Lower leg skin (tissue), 4 donors: ENCODE data around the gene MYH8. TPM values are rescaled to one million over a fixed set of nuclear protein-coding genes. Genes with fewer than 3 reads are reported as not detected.

Experiments used
- DNase-seq, 2 donors: peaks; one replicate each; pipeline ENCODE4 v3.0.0-alpha.2; 2019; ENCODE audit warnings: low spot score in 2 of 2
- H3K4me3 ChIP-seq: fragments of 200-600 bp; sonication (generic); 2 replicates; pipeline ENCODE4 v1.5.1; 2017; ENCODE audit warnings: mild to moderate bottlenecking, low read depth; ENCODE audit not compliant: poor library complexity, severe bottlenecking
- POLR2A ChIP-seq, 2 donors: fragments of 450-650 bp; IDR thresholded peaks; one replicate each; pipeline ENCODE4 v1.6.1; 2016 to 2017; ENCODE audit warnings: antibody characterized with exemption in 2 of 2, mild to moderate bottlenecking in 1 of 2, moderate library complexity in 1 of 2
- WGBS, 2 donors: methylation state at CpG; one replicate each; pipeline ENCODE4 v1.1.5; 2018; 5-methylcytosine and 5-hydroxymethylcytosine counted together
- intact Hi-C: fragments of 100-400 bp; cut with DNase I; formaldehyde crosslinking; loops from one replicate; pipeline ENCODE4 v1.15.0; 2023; ENCODE audit warnings: low total_unique reads
- total RNA-seq, 4 donors: library from RNA; depleted of rRNA; stranded (reverse); fragments of >200 nt; gene quantifications; one replicate each; pipeline ENCODE4 v1.1.0, GENCODE V29; 2016
- TF ChIP-seq, protein P1 (sequence below), 3 donors: fragments of 450-650 bp; IDR thresholded peaks; one replicate each; pipeline ENCODE4 v1.5.1; 2016; ENCODE audit warnings: antibody characterized with exemption in 3 of 3, mild to moderate bottlenecking in 3 of 3, moderate library complexity in 2 of 3

MYH8 gene
- total RNA-seq, 4 donors from 2014 or later, result not detected

DNA sequence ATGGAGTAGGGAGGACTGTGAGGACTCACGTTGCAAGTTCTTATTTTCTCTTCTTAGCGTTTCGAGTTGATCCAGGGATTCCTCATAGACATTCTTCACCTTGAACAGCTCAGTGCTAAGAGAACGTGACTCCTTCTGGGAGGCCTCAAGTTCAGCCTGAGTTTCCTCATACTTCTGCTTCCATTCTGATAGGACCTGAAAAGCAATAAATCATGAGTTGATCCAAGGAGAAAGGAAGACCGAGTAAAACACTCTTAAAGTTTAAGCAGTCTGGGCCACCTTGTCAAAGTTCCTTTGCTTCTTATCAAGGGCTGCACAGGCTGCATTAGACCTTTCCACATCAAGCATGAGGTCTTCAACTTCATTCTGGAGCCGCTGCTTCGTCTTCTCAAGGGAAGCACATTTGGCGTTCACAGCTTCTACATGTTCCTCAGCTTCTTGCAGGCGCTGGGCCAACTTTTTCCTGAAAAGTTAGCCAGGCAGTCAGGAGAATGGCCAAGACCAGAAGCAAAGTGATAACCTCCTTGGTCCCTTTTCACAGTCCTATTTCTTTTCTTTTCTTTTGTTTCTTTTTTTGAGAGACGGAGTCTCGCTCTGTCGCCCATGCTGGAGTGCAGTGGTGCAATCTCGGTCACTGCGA lies 25.1 kb downstream of the MYH8 start:
- TF ChIP-seq, protein P1, sequence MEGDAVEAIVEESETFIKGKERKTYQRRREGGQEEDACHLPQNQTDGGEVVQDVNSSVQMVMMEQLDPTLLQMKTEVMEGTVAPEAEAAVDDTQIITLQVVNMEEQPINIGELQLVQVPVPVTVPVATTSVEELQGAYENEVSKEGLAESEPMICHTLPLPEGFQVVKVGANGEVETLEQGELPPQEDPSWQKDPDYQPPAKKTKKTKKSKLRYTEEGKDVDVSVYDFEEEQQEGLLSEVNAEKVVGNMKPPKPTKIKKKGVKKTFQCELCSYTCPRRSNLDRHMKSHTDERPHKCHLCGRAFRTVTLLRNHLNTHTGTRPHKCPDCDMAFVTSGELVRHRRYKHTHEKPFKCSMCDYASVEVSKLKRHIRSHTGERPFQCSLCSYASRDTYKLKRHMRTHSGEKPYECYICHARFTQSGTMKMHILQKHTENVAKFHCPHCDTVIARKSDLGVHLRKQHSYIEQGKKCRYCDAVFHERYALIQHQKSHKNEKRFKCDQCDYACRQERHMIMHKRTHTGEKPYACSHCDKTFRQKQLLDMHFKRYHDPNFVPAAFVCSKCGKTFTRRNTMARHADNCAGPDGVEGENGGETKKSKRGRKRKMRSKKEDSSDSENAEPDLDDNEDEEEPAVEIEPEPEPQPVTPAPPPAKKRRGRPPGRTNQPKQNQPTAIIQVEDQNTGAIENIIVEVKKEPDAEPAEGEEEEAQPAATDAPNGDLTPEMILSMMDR (IDR thresholded peaks at IDR 0.05), result no peak
- TF ChIP-seq POLR2A (IDR thresholded peaks at IDR 0.05), result no peak
- intact Hi-C loops, result no loop called here
- DNase-seq, result no peak
- 71 to 78% methylated on average over 14 of the region's 14 CpGs for WGBS, 2 donors
- H3K4me3 ChIP-seq, result no peak overlapping the region

DNA sequence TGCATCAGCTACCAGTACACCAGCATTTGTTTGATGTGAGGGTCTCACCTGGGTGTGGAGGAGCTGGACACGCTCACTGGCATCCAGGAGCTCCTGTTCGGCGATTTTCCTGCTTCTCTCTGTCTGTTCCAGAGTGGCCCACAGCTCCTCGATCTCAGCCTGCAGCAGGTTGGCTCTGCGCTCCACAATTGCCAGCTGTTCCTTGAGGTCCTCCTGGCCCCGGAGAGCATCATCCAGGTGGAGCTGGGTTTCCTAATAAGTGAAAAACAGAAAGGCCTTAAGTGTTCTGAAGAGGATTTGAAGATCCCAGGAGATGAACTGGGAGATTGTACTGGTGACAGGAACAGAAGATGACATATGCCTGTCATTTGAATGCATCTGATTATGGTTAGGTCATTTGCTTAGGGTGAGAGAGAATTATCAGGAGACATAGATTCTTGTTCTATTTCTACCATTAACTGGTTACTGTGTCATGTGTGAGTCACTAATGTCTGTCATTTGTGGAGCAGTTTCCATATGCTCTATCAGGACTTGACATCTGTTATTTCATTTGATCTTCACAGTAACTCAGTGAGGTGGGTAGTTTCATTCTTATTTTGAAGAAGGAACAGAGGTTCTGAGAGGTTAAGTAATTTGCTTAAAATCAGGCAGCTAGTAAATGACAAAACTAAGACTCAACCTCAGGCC lies 27.4 kb downstream of the MYH8 start:
- intact Hi-C loops, result no loop called here
- DNase-seq, result no peak
- WGBS, 2 donors, result 82 to 90% methylated on average over 6 of the region's 6 CpGs
- no peak overlapping the region for H3K4me3 ChIP-seq
- TF ChIP-seq, protein P1 (IDR thresholded peaks at IDR 0.05), result no peak

DNA sequence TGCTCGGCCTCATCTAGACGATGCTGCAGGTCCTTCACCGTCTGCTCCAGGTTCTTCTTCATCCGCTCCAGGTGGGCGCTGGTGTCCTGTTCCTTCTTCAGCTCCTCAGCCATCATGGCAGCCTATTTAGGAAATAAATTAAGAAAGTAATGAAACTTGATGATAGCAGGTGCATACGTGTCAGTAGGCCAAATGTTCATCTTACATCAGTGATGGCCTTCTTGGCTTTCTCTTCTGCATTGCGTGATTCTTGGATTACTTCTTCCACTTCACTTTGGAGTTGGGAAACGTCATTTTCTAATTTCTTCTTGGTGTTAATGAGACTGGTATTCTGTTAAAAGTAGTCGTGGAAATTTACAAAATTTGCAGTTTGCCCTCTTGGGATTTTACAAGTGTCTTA lies 28.9 kb downstream of the MYH8 start:
- 83 to 88% methylated on average over 9 of the region's 9 CpGs for WGBS, 2 donors
- intact Hi-C loops, result no loop called here
- H3K4me3 ChIP-seq, result no peak overlapping the region
- TF ChIP-seq, protein P1 (IDR thresholded peaks at IDR 0.05), result no peak
- TF ChIP-seq POLR2A (IDR thresholded peaks at IDR 0.05), result no peak
- no peak for DNase-seq

DNA sequence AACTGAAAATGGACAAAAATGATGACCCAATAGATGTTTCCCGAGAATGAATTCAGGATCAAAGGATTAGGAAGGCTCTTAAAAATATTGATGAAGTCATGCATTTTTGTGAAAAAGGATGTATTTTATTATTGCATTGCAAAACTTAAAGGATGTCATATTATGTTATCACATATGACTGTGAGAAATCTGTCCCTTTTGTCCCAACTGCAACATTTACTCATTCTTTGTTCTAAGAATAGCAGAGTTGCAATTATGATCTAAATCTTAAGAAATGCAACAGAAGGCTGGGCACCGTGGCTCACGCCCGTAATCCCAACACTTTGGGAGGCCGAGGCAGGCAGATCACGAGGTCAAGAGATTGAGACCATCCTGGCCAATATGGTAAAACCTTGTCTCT lies 35.9 kb downstream of the MYH8 start:
- intact Hi-C loops, result no loop called here

DNA sequence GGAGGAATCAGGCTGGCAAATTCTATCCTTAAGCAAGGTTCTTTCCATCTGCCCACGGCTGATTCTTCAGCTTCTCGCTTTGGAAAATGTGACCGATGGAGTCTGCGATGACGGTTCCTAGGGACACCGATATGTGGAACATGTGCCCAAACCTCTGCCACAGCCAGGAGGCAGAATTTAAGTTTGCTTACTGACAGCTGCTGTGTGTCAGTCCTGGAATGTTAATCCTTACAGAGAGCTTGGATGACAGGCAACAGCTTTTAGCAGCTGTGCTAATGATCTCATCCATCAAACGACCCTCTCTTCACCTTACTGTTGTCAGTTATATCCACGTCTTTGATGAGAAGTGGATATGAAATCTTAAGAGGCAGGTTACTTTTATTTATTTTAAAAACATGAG lies 37.6 kb downstream of the MYH8 start:
- intact Hi-C loops, result no loop called here
- DNase-seq, result no peak
- no peak for TF ChIP-seq POLR2A (IDR thresholded peaks at IDR 0.05)
- TF ChIP-seq, protein P1 (IDR thresholded peaks at IDR 0.05), result no peak
- H3K4me3 ChIP-seq, result no peak overlapping the region
- WGBS, 2 donors, result 38 to 53% methylated on average over 8 of the region's 8 CpGs

More for the DNA sequence above, 35.9 kb downstream of the MYH8 start:
- WGBS, 2 donors, result 56 to 67% methylated on average over 6 of the region's 6 CpGs
- H3K4me3 ChIP-seq, result no peak overlapping the region
- TF ChIP-seq POLR2A (IDR thresholded peaks at IDR 0.05), result no peak
- TF ChIP-seq, protein P1 (IDR thresholded peaks at IDR 0.05), result no peak
- DNase-seq, result no peak
